Breast epithelium (tissue), 4 donors: ENCODE measurements around the gene PRR7. TPM values are rescaled to one million over a fixed set of nuclear protein-coding genes. Genes with fewer than 3 reads are reported as not detected.
A peak's percentile ranks its signal among the peaks of the same experiment; 100 is the strongest.

ENCODE experiments used
- DNase-seq, 2 donors: peaks; one replicate each; pipeline ENCODE4 v3.0.0-alpha.2; 2019; ENCODE audit warnings: low spot score in 2 of 2
- H3K27ac ChIP-seq, 2 donors: fragments of 200-600 bp; sonication (generic) in 1 of 2; one replicate each; pipeline ENCODE4 v1.5.1; 2016 to 2019; ENCODE audit warnings: mild to moderate bottlenecking in 1 of 2
- H3K27me3 ChIP-seq, 2 donors: fragments of 200-600 bp; sonication (generic) in 1 of 2; one replicate each; pipeline versions ENCODE4 v1.5.1 to v1.6.0; 2017 to 2019; ENCODE audit warnings: control low read depth in 1 of 2, mild to moderate bottlenecking in 1 of 2
- H3K36me3 ChIP-seq: fragments of 200-600 bp; one replicate; pipeline ENCODE4 v1.5.1; 2019
- H3K4me1 ChIP-seq, 2 donors: fragments of 200-600 bp; sonication (generic); one replicate each; pipeline ENCODE4 v1.5.1; 2016 to 2019; ENCODE audit warnings: control low read depth in 1 of 2
- H3K4me3 ChIP-seq, 3 donors: fragments of 200-600 bp; sonication (generic); 1 replicate in 2 of 3; 2 replicates in 1 of 3; pipeline ENCODE4 v1.5.1; 2016 to 2019; ENCODE audit warnings: mild to moderate bottlenecking in 3 of 3, moderate library complexity in 2 of 3
- H3K9me3 ChIP-seq, 2 donors: fragments of 200-600 bp; sonication (generic) in 1 of 2; one replicate each; pipeline ENCODE4 v1.5.1; 2016 to 2019; ENCODE audit warnings: control low read depth in 1 of 2
- CTCF ChIP-seq, 3 donors: fragments of 450-650 bp; IDR thresholded peaks; one replicate each; pipeline ENCODE4 v1.5.1; 2016 to 2017; ENCODE audit warnings: antibody characterized with exemption in 3 of 3, mild to moderate bottlenecking in 3 of 3, moderate library complexity in 3 of 3
- POLR2A ChIP-seq: fragments of 450-650 bp; IDR thresholded peaks from one replicate; pipeline ENCODE4 v1.6.1; 2016; ENCODE audit warnings: antibody characterized with exemption, mild to moderate bottlenecking, moderate library complexity
- POLR2AphosphoS5 ChIP-seq, 3 donors: sonication (generic); formaldehyde crosslinking; IDR thresholded peaks; one replicate each; pipeline ENCODE4 v1.6.1; 2017; ENCODE audit warnings: antibody characterized with exemption in 3 of 3
- intact Hi-C: fragments of 100-400 bp; cut with DNase I; formaldehyde crosslinking; loops from one replicate; pipeline ENCODE4 v1.15.1; 2023; ENCODE audit warnings: low total_unique reads
- total RNA-seq, 3 donors: library from RNA; depleted of rRNA; stranded (reverse); fragments of >200 nt; gene quantifications; one replicate each; pipeline ENCODE4 v1.1.0, GENCODE V29; 2016

Gene PRR7
- total RNA-seq, 3 donors from 2014 or later = 0.48 to 2.0 (median 1.3) TPM

- peaks cover 0 to 13% of the 10 kb centered on the region in 2 donors for H3K4me1 ChIP-seq
- no peak for DNase-seq
- TF ChIP-seq POLR2AphosphoS5 (IDR thresholded peaks at IDR 0.05) = no peak
- no peak for TF ChIP-seq CTCF (IDR thresholded peaks at IDR 0.05)
- no peak for TF ChIP-seq POLR2A
- peak overlapping the region; percentile 47 to 68 (median 60) for H3K4me3 ChIP-seq
- peaks cover 0 to 3% of the 10 kb centered on the region in 2 donors for H3K27me3 ChIP-seq
- no peaks in the 10 kb centered on the region for H3K9me3 ChIP-seq
- no peaks in the 10 kb centered on the region for H3K36me3 ChIP-seq
- intact Hi-C loops = loop anchor here (5.0 kb wide), 1 partner anchor 40 kb away; the partner anchor contains the start of gene F12
- peak overlapping the region; percentile 15 to 55 for H3K27ac ChIP-seq
Measured at GRCh38 chr5:177447066-177447610, 524 bp downstream of the PRR7 start.

- intact Hi-C loops = loop anchor here (5.0 kb wide), 1 partner anchor 40 kb away; the partner anchor contains the start of gene F12
- peaks cover 0 to 5% of the 10 kb centered on the region in 2 donors for H3K27me3 ChIP-seq
- H3K4me1 ChIP-seq = peaks cover 0 to 13% of the 10 kb centered on the region in 2 donors
- peak in 1 of 3 donors; percentile 30 for TF ChIP-seq CTCF (IDR thresholded peaks at IDR 0.05)
- TF ChIP-seq POLR2AphosphoS5 (IDR thresholded peaks at IDR 0.05) = peak in 1 of 3 donors; percentile 40
- no peak for TF ChIP-seq POLR2A
- no peaks in the 10 kb centered on the region for H3K9me3 ChIP-seq
- DNase-seq = peak; percentile 73 to 80
- H3K4me3 ChIP-seq = peak overlapping the region in 2 of 3 donors; percentile 60 to 68
- peak overlapping the region; percentile 33 to 55 for H3K27ac ChIP-seq
- no peaks in the 10 kb centered on the region for H3K36me3 ChIP-seq
Measured at GRCh38 chr5:177447611-177448243, 1.1 kb downstream of the PRR7 start.

- Histone ChIP-seq H3K27me3 (peaks cover 0 to 5% of the 10 kb centered on the region in 2 donors), H3K27ac (peak overlapping the region; percentile 33 to 55), H3K4me1 (peaks cover 0 to 13% of the 10 kb centered on the region in 2 donors), H3K9me3 (no peaks in the 10 kb centered on the region), H3K4me3 (peak overlapping the region in 2 of 3 donors; percentile 60 to 68), H3K36me3 (no peaks in the 10 kb centered on the region)
- DNase-seq = no peak
- intact Hi-C loops = loop anchor here (5.0 kb wide), 1 partner anchor 41 kb away; the partner anchor contains the start of gene F12
- TF ChIP-seq CTCF (IDR thresholded peaks at IDR 0.05) (no peak), POLR2A (no peak), POLR2AphosphoS5 (IDR thresholded peaks at IDR 0.05) (no peak)
Measured at GRCh38 chr5:177448244-177448950, 1.8 kb downstream of the PRR7 start.

- Histone ChIP-seq H3K27ac (no peak overlapping the region), H3K36me3 (no peaks in the 10 kb centered on the region), H3K27me3 (peaks cover 0 to 5% of the 10 kb centered on the region in 2 donors), H3K9me3 (no peaks in the 10 kb centered on the region), H3K4me3 (no peak overlapping the region), H3K4me1 (peaks cover 0 to 13% of the 10 kb centered on the region in 2 donors)
- TF ChIP-seq POLR2AphosphoS5 (IDR thresholded peaks at IDR 0.05) (no peak), CTCF (IDR thresholded peaks at IDR 0.05) (no peak), POLR2A (no peak)
- no peak for DNase-seq
- intact Hi-C loops = loop anchor here (5.0 to 10.0 kb wide), 3 partner anchors 42 to 335 kb away; partner anchors contain the start of gene F12
Measured at GRCh38 chr5:177449140-177450061, 2.8 kb downstream of the PRR7 start.
